Stimulated activated CD4-positive, alpha-beta T cell treated with anti-CD3 and anti-CD28 coated beads, Interleukin-15, amount 100 ng/mL, for 24 hours (primary cell): Measurements from ENCODE around the gene ZBTB7C.

Experiments
- DNase-seq: peaks from one replicate; pipeline ENCODE4 v3.0.0-alpha.2; 2020

Gene ZBTB7C

DNA sequence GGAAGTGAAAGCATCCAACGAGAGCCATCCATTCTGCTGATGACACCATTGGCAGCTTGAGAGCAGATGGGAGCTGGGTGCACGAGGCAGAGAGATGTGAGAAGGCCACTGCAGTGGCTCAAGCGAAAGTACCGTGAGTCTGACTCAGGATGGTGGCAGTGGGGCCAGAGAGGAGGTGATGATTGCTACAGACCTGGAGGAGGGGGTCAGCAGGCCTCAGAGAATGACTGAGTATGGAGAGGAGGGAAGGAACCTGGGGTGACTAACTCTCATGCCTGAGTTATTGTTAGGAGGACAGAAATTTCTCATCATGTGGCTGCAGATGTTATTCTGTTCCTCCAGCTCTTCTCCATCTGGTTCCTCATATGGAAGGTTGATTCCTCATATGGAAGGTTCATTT is 8.8 kb upstream of the ZBTB7C start:
- DNase-seq, result no peak

DNA sequence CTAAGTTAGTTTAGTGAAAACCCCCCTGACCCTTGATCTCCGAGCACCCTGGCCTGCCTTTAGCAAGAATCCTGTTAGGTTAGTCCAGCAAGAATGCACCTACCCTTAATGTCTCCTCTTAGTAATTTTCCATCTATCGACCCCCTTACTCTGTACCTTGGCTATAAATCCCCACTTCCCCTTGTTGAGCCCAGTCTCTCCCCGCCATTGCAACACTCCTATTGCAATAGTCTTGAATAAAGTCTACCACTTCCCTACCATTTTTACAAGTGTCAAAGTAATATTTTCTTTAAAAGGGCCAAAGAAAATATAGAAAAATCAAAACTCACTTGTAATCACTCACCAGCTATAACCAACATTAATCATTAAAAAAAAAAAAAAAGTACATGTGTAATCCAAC is 4.2 kb upstream of the ZBTB7C start:
- DNase-seq, result no peak

DNA sequence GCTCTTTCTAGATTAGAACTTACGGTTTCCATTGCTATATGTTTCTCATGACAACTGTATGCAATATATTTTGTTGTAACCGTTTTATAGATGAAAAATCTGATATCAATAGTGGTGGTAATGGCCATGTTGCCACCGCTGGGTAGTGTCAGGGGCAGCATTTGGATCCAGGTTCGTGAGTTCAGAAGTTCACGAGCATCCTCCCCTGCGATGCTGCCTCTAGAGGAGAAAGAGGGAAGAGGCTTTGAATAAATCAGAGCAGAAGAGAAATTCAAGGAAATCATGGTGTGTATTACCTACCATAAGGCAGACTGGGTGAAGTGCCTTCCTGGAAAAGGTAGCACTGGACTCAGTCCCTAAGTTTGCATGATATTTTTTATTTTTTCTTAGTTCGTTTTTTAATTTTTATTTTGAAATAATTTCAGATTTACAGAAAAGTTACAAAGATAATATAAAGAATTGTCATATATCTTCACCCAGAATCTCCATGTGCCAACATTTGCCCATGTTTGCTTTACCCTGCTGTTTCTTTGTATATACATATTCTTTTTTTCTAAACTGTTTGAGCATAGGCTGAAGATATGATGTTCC is 3.3 kb upstream of the ZBTB7C start:
- peak; percentile 36 for DNase-seq

DNA sequence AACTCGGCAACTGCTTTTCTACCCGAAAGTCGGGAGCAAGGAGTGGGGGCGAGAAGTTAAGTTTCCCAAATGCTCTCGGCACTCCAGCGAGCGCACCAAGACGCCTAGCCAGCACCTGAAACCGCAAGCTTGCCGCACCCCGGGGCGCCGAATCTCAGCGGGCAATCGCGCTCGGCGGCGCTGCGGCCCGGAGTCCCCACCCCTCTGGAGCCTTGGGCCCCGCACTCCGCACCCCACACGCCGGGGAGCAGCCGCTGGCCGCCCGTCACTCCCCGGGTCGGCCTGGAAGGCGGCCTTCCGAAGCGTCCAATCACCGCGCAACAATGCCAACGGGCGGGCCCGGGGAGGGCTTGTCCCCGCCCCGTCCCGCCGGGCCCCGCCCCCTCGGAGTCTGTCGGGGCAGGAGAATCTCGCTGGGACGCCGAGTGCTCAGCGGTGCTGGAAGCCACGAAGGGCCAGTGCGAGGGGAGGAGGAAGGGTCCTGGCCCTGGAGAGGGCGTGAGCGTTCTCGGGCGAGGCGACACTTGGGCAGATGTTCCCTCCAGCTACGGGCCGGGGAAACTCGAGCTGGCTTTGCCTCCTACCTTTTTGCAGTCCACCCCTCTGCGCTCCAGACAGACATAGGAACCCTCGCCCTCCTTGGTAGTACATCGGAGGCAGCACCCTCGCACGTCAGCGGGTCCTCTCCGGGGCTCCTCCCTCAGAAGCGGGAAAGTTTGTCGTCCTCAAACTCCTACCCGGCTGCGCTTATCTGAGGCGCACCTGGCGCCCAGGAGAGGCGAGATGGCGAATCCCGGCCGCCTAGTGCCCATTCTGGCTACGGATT is 1.1 kb upstream of the ZBTB7C start:
- peak; percentile 89 for DNase-seq

DNA sequence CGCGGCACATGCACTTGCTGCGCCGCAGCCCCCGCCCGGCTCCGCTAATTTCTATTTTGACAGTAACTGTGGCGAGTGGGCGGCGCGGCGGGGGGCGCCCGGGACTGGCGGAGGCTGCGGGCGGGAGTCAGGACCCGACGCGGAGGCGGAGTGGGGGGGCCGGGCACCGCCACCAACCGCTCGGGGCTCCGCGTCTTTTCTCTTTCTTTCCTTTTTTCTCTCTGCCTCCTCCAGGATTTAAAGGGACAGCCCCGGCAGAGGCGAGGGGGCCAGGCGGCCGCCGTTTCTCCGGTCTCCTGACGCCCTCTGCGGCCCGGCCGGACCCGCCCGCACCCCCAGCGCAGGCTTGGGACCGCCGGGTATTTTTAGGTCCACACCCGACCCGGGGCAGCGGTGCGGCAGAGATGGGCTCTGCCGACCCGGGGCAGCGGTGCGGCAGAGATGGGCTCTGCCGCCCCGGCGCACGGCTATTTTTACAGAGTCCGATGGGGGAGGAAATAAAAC is 460 bp upstream of the ZBTB7C start:
- peak; percentile 35 for DNase-seq

DNA sequence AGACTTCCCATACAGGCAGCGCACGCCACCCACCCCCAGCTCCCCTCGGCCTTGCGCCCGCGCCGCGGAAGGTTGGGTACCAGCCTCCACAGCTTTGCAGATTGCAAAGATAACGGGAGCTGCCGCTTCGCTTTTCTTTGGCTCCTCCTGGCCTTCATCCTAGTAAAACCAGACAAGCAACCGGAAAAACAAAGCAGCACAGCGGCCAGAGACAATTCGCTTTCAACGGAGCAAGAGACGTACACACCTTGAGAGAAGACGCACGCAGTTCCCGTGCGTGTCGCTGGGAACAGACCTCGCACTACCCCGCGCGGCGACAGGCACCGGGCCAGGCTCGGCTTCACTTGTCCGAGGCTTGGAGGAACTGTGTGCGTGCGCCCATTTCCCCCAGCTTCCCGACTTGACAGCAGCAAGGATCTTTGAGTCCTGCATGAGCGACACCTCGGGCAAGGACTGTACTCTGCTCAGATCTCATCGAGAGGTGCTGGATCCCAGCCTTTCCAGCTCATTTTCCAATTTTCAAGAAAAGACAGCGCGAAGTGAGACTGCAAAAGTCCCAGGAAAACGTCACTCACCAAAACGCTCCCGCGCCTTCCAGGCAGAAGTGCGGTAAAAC is 964 bp downstream of the ZBTB7C start:
- DNase-seq, result peak; percentile 17

DNA sequence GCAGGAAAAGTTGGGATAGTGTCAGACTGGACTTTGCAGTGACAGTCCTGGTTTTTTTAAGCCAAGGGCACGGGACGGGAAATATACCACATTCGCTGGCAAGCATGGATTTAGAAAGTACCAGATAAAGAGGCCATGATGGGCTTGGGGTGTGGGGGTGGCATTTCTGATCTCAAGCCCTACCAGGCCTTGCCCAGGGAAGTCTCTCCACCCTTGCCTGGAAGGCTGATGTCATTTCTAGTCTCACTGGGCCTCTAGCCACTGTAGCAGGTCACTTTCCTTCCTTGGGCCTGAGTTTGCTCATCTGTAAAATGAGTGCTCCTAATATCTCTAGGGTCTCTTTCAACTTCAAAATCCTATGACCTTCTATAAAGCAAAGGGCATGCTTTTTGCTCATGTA is 1.8 kb downstream of the ZBTB7C start:
- no peak for DNase-seq

DNA sequence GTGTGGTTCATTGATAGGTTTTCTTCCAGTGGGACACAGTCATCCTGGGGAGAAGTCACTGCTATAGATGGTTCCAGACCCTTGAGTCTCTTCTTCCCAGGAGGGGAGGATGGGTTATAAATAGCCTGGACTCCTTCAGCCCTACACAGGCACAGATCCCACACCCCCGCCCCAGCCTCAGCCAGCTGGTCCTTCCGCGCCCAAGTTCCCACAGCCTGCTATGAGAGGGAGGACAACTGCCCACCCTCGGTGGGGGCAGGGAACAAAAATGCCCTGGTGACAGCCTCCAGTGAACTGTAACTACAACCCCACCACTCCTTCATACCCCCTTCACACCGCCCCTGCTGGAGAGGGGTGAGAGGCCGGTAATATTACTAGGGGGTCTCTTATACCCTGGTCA is 3.2 kb downstream of the ZBTB7C start:
- no peak for DNase-seq

DNA sequence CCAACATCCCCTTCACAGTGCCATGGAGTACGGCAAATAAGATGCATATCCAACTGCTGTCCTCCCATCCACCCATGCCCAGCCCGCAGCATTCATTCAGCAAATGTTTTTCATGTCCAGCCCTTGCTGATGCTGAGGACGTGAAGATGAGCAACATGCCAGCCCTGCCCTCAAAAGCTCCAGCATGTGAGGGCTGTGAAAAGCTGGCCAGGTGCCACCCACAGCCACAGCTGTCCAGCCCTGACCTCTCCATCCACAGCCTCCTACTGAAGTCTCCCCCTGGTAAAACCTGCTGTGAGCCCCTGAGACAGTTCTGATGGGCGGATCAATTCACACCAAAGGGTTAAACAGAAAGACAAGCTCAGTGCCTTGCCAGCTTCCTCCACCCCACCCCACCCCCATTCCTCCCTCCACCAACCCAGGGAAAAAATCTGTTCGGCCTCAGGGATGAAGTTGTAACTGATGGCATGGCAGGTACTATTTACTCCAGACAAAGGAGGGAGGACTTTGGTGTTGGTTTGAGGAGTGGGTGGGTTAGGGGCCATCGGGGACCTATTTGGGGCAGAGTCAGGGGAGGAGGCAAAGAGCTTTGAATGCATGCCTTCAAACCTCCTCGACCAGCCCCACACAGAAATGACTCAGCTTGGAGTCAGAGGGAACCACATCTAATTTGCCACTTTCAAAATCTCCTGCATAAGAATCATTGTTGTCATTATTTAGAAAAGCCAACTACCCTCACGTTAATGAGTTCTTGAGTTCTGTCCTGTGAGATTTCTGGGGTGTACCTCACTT is 4.3 kb downstream of the ZBTB7C start:
- peak; percentile 10 for DNase-seq

DNA sequence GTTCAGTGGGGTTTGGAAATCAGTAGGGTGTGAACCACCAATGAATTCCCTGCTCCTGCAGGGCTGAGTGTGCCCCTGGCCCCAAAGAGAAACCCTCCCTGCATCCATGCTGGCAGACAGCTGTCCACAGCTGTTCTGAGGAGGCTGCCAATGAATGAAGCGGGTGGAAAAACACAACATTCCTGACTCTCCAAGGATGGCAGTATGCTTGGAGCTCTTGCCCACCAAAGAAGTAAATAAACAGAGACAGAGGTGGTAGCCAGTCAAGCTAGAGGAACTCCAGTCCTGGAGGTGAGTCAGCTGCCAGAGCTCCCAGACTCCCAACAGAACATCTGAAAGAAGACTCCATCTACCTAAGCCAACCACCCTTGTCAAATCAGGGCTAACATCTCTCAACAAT is 6.2 kb downstream of the ZBTB7C start:
- DNase-seq, result no peak

DNA sequence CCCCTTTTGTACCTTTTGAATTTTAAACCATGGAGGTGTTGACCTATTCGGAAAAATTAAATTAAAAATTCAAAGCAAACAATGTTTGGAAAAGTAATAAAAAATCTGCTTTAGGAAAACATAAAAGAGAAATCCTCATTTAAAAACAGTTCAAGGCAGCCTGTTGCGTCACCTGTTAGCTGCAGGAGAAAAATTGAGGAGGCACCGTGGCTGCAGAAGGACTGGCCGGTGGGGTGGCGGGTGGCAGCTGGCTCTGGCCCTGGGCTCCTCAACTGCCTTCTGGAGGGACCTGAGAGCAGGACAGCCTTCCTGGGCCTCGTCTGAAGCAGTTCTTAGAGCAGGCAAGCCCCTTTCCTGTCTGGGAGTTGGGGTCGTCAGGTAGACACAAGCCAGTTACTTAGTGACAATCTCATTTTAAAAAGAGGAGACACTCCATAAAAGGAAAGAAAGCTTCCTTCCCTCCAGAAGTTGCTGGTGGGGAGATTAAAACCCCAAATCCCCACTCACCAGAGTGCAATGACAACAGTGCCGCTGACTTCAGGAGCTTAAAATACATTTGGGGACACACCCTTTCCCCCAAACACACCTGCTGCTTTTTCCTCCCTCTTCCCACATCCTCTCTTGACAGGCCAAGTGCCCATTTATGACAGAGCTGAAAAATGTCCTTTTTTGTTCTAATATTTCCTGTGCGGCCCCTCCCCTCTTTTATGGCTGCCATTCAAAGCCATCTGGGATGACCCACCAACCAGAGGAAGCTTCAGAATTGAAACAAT is 9.7 kb downstream of the ZBTB7C start:
- DNase-seq, result no peak

DNA sequence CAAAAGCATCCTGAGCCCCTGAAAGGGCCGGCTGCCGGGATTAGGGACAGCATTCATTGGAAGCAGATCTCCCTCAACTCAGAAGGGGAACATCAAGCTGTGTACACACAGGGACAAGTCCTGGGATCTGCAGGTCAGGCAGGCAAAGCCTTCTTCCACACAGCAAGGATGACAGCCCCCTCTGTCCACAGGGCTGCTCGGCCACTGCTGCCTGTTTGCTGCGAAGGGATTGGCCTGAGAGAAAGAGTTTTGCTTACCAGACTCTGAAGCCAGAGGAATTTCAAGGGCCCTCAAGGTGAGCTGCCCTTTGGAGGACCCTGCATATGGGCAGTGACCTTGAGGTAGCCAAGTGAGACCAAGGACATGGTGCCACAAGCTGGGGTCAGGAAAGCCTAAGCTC is 11.1 kb downstream of the ZBTB7C start:
- DNase-seq, result no peak

DNA sequence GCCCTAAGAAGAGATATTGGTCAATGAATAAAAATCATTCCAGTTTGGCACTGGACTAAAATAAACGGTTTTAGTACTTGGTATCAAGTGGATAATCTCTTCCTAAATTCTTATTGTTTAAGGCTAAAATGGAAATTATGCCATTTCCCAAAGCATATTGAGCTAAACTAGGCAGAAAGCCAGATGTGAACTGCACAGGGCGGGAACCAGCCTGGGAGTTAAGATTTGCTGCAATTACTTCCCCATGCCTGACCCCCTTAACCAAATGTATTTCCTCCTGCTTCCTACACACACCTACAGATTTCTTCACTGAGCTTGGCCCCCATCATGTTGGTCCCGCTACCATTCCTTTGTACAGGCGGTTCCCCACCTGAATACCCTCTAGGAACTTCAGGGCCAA is 12.2 kb downstream of the ZBTB7C start:
- no peak for DNase-seq

DNA sequence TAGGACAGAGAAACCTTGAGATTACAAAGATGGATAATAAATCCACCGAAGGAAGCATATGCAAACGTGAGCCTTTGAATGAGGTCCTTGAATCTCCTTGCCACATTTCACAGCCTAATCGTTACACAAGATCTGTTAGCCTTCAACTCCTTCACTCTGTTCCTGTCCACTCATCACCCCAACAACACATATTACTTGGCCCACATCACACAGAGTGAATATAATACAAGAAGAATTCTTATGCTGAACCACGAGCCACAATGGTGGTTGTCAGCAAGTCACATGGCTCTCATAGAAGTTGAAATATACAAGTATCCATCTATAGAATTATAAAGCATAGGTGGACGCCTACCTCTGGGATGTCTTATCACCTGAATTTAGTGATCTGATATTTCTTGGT is 12.6 kb downstream of the ZBTB7C start:
- no peak for DNase-seq

DNA sequence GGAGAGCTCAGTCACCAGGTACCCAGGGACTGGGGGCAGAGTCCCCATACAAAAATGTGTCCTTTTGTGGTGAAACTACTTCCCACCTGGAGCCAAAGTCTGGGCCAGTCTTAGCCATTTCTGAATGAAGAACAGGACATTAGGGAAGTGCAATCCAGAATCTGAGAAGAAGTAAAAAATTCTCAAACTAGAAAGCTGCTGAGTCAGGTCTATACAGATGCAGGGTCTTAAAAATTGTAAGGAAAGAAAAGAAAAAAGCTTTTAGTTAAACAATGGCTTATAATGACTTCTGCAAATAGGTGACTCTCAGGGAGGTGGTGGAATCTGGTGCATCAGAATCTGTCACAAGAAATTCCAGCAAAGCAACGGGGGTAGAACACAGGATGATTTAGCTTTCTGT is 13.5 kb downstream of the ZBTB7C start:
- no peak for DNase-seq

DNA sequence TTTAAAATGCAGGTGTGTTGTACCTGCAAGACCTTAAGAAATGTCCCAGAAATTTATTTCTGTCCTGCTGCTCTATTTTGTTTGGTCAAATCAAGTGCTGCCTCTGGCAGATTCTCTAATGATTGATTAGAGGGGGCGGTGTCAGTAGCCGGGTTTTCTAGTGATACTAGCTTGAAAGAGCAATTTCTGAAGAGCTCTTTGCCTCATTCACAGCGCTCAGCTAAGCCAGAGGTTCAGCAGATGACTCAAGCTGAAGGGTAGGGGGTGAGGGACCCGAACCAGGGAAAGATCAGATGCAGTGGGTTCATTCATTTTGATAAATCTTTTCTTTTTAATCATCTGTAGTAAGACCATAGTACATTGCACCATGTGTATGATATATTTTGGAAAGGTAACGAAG is 15.0 kb downstream of the ZBTB7C start:
- DNase-seq, result no peak

DNA sequence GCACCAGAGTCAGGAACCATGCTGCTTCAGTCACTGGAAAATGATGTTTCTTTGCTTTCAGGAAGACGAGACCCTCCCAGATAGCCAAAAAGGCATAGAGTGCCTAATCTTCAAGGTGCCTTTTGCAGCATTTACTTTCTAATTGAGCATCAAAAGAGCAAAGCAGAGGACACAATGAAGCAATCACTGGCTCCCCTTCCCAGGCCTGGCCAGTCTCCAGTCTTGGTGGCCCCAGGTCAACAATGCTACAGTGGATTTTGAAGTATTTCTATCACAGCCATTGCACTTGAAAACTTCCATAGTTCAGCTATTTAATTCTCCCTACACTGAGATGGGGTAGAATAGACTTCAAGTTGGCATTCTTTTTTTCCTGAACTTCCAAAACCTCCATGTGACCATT is 15.4 kb downstream of the ZBTB7C start:
- no peak for DNase-seq

DNA sequence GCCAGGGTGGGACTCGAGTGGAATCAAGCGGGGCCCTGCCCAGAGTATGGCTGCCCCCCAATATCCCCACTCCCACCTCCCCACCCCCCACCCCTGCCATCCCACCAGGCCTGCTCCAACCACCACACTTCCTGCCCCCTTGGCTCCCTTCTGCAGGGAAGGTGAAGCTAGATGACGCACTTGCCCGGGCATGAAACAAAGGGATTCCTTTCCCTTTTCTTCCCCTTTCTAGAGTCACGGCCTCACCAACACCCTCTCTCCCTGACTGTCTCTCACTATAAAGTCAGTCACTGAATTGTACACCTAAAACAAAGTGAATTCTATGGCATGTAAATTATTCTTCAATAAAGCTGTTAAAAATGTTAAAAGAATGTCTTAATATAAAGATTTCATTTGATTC is 16.0 kb downstream of the ZBTB7C start:
- no peak for DNase-seq

DNA sequence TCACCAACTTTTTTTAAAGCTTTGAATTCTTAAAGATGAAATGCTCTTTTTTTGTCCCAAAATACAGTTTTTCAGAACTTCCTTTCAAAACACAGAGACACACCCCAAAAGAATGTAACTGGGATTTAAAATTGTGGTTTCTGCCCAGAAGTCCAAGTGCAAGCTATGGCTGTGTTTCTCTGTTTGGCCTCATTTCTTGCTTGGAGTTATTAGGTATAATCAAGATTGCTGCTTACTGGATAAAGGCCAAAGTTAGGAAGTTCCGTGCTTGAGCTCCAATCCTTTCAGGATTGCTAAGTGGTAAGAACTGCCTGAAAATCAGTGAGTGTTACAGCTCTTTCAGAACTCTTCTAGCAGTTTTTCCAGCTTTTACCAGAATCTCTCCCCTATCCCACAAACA is 16.9 kb downstream of the ZBTB7C start:
- no peak for DNase-seq

DNA sequence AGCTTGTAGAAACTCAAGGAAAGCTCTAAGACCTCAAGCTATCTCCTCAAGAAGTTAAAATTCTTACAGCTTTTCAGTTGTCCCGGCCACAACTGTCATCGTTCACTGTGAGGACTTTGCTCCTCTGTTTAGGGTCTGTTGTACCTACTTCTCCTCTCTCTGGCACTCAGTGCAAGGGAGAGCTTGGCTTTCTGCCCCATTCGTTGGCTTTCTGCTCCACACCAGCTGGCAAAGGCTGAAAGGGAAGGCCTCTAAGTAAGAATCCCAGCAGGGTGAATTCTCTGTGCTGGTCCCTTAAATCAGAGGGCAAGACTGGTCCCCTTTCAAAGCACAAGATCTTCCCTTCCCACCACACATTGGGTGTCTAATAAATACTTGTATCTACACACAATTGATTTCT is 17.3 kb downstream of the ZBTB7C start:
- no peak for DNase-seq

DNA sequence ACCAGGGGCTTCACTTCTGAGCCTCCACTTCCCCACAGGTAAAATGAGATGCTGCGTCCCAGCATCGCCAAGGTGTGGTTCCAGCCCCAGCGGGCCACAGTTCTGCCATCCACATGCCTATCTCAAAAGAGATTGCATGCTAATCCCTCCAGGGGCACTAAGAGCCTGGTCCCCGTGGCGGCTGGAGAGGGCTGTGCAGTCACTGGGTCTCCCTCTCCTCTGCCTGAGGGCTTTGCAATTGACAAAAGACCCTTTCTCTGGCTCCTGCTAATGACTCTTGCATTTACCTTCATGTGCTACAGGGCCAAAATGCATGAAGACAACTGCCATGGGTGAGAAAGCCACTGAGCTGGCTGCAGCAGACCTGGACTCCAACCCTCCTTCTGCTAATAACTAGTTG is 18.5 kb downstream of the ZBTB7C start:
- no peak for DNase-seq

DNA sequence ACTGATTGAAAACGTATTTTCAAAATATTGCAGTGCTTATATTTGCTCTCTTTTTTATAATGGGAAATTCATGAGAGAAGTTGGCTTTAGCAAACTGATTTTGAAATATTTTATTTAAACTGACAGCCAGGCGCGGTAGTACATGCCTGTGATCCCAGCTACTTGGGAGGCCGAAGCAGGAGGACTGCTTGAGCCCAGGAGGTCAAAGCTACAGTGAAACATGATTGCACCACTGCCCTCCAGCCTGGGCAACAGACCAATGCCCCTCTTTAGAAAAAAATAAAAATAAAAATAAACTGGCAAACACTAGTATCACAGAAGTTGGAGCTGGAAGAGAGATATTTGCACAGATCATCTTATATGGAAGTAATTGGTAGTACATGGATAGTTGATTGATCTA is 20.7 kb downstream of the ZBTB7C start:
- DNase-seq, result no peak

DNA sequence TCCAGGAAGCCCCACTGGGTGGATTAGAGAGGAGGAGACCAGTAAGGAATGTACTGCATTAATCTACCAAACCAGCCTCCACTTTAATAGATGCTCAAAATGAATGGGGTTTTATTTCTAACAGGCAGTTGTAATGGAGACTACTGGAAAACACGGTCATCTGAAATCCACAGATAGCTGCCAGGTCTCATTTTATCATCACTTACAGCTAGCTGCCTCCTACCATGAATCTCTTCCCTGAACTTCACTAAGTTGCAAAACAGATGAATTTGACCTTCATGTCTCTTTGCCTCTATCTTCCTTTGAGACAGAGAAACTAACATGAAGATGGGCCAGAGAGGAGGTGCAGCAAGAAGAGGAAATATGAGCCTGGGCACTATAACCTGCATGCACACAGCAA is 21.9 kb downstream of the ZBTB7C start:
- no peak for DNase-seq
